ENCODE data around the gene LTBP3.
A peak's percentile ranks its signal among the peaks of the same experiment; 100 is the strongest.
"Not testable (repeated sequence)": the region's sequence is repeated elsewhere in the genome, so short reads cannot be mapped to it uniquely, and the experiment has no call there.

The LTBP3 gene

GRCh38 chr11:65571420-65571819 is 13.3 kb upstream of the LTBP3 start:
- no peak for FAIRE-seq

- peak; percentile 90 for FAIRE-seq
Measured at GRCh38 chr11:65569973-65570918, 12.1 kb upstream of the LTBP3 start, which contains the start of gene ZNRD2. ZNRD2 (plus strand) TSS chr11:65570477; CDS start chr11:65570492, 15 bp downstream.

- no peak for FAIRE-seq
Measured at GRCh38 chr11:65569164-65569972, 11.2 kb upstream of the LTBP3 start.

- FAIRE-seq, result no peak
Measured at GRCh38 chr11:65565624-65566453, 7.7 kb upstream of the LTBP3 start.

- not testable (repeated sequence) for FAIRE-seq
Measured at GRCh38 chr11:65564879-65565559, 6.9 kb upstream of the LTBP3 start.

- FAIRE-seq, result no peak
Measured at GRCh38 chr11:65563601-65564000, 5.4 kb upstream of the LTBP3 start.

- FAIRE-seq, result no peak
Measured at GRCh38 chr11:65562788-65563187, 4.6 kb upstream of the LTBP3 start.

GRCh38 chr11:65562020-65562419 is 3.9 kb upstream of the LTBP3 start:
- FAIRE-seq, result no peak

GRCh38 chr11:65560555-65561418 is 2.6 kb upstream of the LTBP3 start:
- FAIRE-seq, result no peak

- FAIRE-seq, result no peak
Measured at GRCh38 chr11:65559951-65560537, 1.9 kb upstream of the LTBP3 start.

- FAIRE-seq, result no peak
Measured at GRCh38 chr11:65559535-65559934, 1.4 kb upstream of the LTBP3 start.

GRCh38 chr11:65558930-65559509 is 861 bp upstream of the LTBP3 start:
- no peak for FAIRE-seq

GRCh38 chr11:65557280-65558001 is 718 bp downstream of the LTBP3 start:
- FAIRE-seq, result no peak

GRCh38 chr11:65556470-65557279 is 1.5 kb downstream of the LTBP3 start:
- no peak for FAIRE-seq

- FAIRE-seq, result no peak
Measured at GRCh38 chr11:65555693-65556231, 2.4 kb downstream of the LTBP3 start.

GRCh38 chr11:65554842-65555430 is 3.2 kb downstream of the LTBP3 start:
- no peak for FAIRE-seq

- FAIRE-seq, result no peak
Measured at GRCh38 chr11:65554057-65554818, 3.9 kb downstream of the LTBP3 start.

All from A204.1 (cell line).